HEK293 (cell line): ENCODE measurements around the gene FOXF1.
A peak's percentile ranks its signal among the peaks of the same experiment; 100 is the strongest.

Source experiments
- FEZF1 ChIP-seq: fragments of 450-650 bp; formaldehyde crosslinking; IDR thresholded peaks from 2 replicates; pipeline ENCODE4 v1.5.1; 2016; ENCODE audit warnings: missing biosample characterization, missing genetic modification characterization
- GLI4 ChIP-seq: fragments of 450-650 bp; formaldehyde crosslinking; IDR thresholded peaks from 2 replicates; pipeline ENCODE4 v1.5.1; 2016; ENCODE audit warnings: missing biosample characterization, missing genetic modification characterization
- IKZF3 ChIP-seq: fragments of 450-650 bp; IDR thresholded peaks from 2 replicates; pipeline ENCODE4 v1.5.0; 2018; ENCODE audit warnings: missing biosample characterization, mild to moderate bottlenecking, missing genetic modification characterization, moderate library complexity
- TCF7L2 ChIP-seq: IDR thresholded peaks from 2 replicates; pipeline ENCODE4 v1.6.1; 2011; ENCODE audit warnings: low read depth, mild to moderate bottlenecking, inconsistent platforms, low read length, moderate library complexity, borderline replicate concordance
- ZBTB20 ChIP-seq: fragments of 450-650 bp; formaldehyde crosslinking; IDR thresholded peaks from 2 replicates; pipeline ENCODE4 v1.5.1; 2016; ENCODE audit warnings: missing biosample characterization, missing genetic modification characterization
- ZBTB48 ChIP-seq: fragments of 450-650 bp; formaldehyde crosslinking; IDR thresholded peaks from 2 replicates; pipeline ENCODE4 v1.5.1; 2016; ENCODE audit warnings: missing biosample characterization, missing genetic modification characterization
- ZBTB7A ChIP-seq: fragments of 450-650 bp; formaldehyde crosslinking; IDR thresholded peaks from 2 replicates; pipeline ENCODE4 v1.5.1; 2016; ENCODE audit warnings: low read depth, missing biosample characterization, missing genetic modification characterization
- ZFP3 ChIP-seq: fragments of 450-650 bp; formaldehyde crosslinking; IDR thresholded peaks from 2 replicates; pipeline ENCODE4 v1.5.1; 2016; ENCODE audit warnings: low read depth, missing biosample characterization, missing genetic modification characterization
- ZIC2 ChIP-seq: fragments of 450-650 bp; formaldehyde crosslinking; IDR thresholded peaks from 2 replicates; pipeline ENCODE4 v1.5.1; 2016; ENCODE audit warnings: missing biosample characterization, missing genetic modification characterization
- ZNF223 ChIP-seq: fragments of 450-650 bp; formaldehyde crosslinking; IDR thresholded peaks from 2 replicates; pipeline ENCODE4 v1.5.1; 2016; ENCODE audit warnings: missing biosample characterization, missing genetic modification characterization
- ZNF350 ChIP-seq: fragments of 450-650 bp; formaldehyde crosslinking; IDR thresholded peaks from 2 replicates; pipeline ENCODE4 v1.5.0; 2017; ENCODE audit warnings: missing biosample characterization, mild to moderate bottlenecking, missing genetic modification characterization
- ZNF514 ChIP-seq: fragments of 450-650 bp; formaldehyde crosslinking; IDR thresholded peaks from 2 replicates; pipeline ENCODE4 v1.5.1; 2016; ENCODE audit warnings: missing biosample characterization, missing genetic modification characterization
- ZNF530 ChIP-seq: fragments of 450-650 bp; formaldehyde crosslinking; IDR thresholded peaks from 2 replicates; pipeline ENCODE4 v1.5.1; 2016; ENCODE audit warnings: low read depth, missing biosample characterization, missing genetic modification characterization
- ZNF623 ChIP-seq: fragments of 450-650 bp; formaldehyde crosslinking; IDR thresholded peaks from 2 replicates; pipeline ENCODE4 v1.5.1; 2016; ENCODE audit warnings: missing biosample characterization, missing genetic modification characterization
- ZNF660 ChIP-seq: fragments of 450-650 bp; IDR thresholded peaks from 2 replicates; pipeline ENCODE4 v1.5.1; 2018; ENCODE audit warnings: missing biosample characterization, mild to moderate bottlenecking, missing genetic modification characterization
- ZNF76 ChIP-seq: fragments of 450-650 bp; formaldehyde crosslinking; IDR thresholded peaks from 2 replicates; pipeline ENCODE4; 2016; ENCODE audit warnings: low read depth, missing biosample characterization, missing genetic modification characterization, borderline replicate concordance
- TF ChIP-seq, protein P1 (sequence below): fragments of 450-650 bp; formaldehyde crosslinking; IDR thresholded peaks from 2 replicates; pipeline ENCODE4 v1.5.1; 2017; ENCODE audit warnings: missing biosample characterization, missing genetic modification characterization
- TF ChIP-seq, protein P2 (sequence below): fragments of 450-650 bp; IDR thresholded peaks from 2 replicates; pipeline ENCODE4 v1.5.1; 2018; ENCODE audit warnings: missing biosample characterization, mild to moderate bottlenecking, missing genetic modification characterization
- TF ChIP-seq, protein P3 (sequence below): fragments of 450-650 bp; formaldehyde crosslinking; IDR thresholded peaks from 2 replicates; pipeline ENCODE4 v1.5.1; 2016; ENCODE audit warnings: missing biosample characterization, missing genetic modification characterization, low read depth
- TF ChIP-seq, protein P4 (sequence below): fragments of 450-650 bp; formaldehyde crosslinking; IDR thresholded peaks from 2 replicates; pipeline ENCODE4 v1.5.1; 2016; ENCODE audit warnings: missing biosample characterization, missing genetic modification characterization
- TF ChIP-seq, protein P5 (sequence below): fragments of 450-650 bp; formaldehyde crosslinking; IDR thresholded peaks from 2 replicates; pipeline ENCODE4 v1.5.1; 2016; ENCODE audit warnings: missing biosample characterization, missing genetic modification characterization
- TF ChIP-seq, protein P6 (sequence below): fragments of 450-650 bp; formaldehyde crosslinking; IDR thresholded peaks from 2 replicates; pipeline ENCODE4 v1.5.1; 2016; ENCODE audit warnings: missing biosample characterization, missing genetic modification characterization, borderline replicate concordance
- TF ChIP-seq, protein P7 (sequence below): fragments of 450-650 bp; formaldehyde crosslinking; conservative IDR thresholded peaks from 2 replicates; pipeline ENCODE4 v1.5.1; 2016; ENCODE audit warnings: low read depth, missing biosample characterization, missing genetic modification characterization

FOXF1 gene

DNA sequence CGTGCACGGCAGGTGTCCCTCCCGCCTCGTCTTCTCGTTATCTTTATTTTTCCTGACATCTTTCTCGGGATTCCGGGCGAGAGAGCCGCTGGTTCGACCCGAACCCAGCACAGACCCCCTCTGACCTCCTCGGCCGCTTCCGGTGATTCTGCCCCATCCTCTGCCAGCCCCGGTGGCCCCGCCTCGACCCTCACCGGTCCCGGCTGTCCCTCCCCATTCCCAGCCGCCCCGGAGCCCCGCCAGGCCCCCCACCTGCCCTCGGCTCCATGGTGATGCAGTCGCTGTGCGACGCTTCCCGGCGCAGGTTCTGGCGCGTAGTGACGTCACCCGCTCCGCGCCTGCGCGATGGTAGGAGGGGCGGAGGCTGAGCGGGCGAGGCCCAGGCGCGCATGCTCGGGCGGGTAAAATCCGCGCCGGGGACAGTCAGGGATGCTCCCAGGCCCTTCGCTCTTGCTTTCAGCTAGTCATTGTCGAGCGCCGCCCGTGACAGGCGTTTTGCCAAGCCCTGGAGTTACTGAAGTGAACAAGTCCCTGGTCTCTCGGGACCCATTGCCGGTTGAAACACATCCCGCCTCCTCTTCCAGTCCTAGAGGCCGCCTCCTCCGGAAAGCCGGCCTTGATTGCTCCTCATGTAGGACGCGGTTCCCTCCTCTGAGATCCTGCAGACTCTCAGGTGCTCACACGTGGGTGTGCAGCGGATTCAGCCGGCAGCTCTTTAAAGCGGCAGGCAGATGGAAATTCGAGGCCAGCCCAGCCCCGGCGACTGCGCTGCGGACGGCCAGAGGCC is 44.8 kb downstream of the FOXF1 start, which contains the start of gene MTHFSD (continued):
- TF ChIP-seq, protein P1, sequence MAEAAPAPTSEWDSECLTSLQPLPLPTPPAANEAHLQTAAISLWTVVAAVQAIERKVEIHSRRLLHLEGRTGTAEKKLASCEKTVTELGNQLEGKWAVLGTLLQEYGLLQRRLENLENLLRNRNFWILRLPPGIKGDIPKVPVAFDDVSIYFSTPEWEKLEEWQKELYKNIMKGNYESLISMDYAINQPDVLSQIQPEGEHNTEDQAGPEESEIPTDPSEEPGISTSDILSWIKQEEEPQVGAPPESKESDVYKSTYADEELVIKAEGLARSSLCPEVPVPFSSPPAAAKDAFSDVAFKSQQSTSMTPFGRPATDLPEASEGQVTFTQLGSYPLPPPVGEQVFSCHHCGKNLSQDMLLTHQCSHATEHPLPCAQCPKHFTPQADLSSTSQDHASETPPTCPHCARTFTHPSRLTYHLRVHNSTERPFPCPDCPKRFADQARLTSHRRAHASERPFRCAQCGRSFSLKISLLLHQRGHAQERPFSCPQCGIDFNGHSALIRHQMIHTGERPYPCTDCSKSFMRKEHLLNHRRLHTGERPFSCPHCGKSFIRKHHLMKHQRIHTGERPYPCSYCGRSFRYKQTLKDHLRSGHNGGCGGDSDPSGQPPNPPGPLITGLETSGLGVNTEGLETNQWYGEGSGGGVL (tag by site-specific recombination) = peak; percentile 80
- TF ChIP-seq ZNF514 (tag by site-specific recombination) (no peak), GLI4 (tag by site-specific recombination) (no peak), ZBTB48 (no peak), ZNF660 (tag by site-specific recombination) (peak; percentile 73; the same call in 1 of the 2 replicates), ZNF76 (peak; percentile 86), ZFP3 (no peak), ZNF530 (tag by site-specific recombination) (no peak), TCF7L2 (no peak), ZIC2 (peak; percentile 47; the same call in 1 of the 2 replicates), ZNF223 (tag by site-specific recombination) (no peak), ZBTB20 (tag by site-specific recombination) (peak; percentile 58; the same call in 1 of the 2 replicates), ZNF623 (peak; percentile 8; the same call in 1 of the 2 replicates), IKZF3 (tag by site-specific recombination) (no peak), ZBTB7A (tag by site-specific recombination) (no peak), FEZF1 (tag by site-specific recombination) (no peak), ZNF350 (no peak)
- TF ChIP-seq, protein P2, sequence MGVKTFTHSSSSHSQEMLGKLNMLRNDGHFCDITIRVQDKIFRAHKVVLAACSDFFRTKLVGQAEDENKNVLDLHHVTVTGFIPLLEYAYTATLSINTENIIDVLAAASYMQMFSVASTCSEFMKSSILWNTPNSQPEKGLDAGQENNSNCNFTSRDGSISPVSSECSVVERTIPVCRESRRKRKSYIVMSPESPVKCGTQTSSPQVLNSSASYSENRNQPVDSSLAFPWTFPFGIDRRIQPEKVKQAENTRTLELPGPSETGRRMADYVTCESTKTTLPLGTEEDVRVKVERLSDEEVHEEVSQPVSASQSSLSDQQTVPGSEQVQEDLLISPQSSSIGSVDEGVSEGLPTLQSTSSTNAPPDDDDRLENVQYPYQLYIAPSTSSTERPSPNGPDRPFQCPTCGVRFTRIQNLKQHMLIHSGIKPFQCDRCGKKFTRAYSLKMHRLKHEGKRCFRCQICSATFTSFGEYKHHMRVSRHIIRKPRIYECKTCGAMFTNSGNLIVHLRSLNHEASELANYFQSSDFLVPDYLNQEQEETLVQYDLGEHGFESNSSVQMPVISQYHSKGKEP (tag by site-specific recombination) = no peak
- TF ChIP-seq, protein P3, sequence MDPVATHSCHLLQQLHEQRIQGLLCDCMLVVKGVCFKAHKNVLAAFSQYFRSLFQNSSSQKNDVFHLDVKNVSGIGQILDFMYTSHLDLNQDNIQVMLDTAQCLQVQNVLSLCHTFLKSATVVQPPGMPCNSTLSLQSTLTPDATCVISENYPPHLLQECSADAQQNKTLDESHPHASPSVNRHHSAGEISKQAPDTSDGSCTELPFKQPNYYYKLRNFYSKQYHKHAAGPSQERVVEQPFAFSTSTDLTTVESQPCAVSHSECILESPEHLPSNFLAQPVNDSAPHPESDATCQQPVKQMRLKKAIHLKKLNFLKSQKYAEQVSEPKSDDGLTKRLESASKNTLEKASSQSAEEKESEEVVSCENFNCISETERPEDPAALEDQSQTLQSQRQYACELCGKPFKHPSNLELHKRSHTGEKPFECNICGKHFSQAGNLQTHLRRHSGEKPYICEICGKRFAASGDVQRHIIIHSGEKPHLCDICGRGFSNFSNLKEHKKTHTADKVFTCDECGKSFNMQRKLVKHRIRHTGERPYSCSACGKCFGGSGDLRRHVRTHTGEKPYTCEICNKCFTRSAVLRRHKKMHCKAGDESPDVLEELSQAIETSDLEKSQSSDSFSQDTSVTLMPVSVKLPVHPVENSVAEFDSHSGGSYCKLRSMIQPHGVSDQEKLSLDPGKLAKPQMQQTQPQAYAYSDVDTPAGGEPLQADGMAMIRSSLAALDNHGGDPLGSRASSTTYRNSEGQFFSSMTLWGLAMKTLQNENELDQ (tag by site-specific recombination) = no peak
- TF ChIP-seq, protein P4, sequence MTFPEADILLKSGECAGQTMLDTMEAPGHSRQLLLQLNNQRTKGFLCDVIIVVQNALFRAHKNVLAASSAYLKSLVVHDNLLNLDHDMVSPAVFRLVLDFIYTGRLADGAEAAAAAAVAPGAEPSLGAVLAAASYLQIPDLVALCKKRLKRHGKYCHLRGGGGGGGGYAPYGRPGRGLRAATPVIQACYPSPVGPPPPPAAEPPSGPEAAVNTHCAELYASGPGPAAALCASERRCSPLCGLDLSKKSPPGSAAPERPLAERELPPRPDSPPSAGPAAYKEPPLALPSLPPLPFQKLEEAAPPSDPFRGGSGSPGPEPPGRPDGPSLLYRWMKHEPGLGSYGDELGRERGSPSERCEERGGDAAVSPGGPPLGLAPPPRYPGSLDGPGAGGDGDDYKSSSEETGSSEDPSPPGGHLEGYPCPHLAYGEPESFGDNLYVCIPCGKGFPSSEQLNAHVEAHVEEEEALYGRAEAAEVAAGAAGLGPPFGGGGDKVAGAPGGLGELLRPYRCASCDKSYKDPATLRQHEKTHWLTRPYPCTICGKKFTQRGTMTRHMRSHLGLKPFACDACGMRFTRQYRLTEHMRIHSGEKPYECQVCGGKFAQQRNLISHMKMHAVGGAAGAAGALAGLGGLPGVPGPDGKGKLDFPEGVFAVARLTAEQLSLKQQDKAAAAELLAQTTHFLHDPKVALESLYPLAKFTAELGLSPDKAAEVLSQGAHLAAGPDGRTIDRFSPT = no peak
- TF ChIP-seq, protein P5, sequence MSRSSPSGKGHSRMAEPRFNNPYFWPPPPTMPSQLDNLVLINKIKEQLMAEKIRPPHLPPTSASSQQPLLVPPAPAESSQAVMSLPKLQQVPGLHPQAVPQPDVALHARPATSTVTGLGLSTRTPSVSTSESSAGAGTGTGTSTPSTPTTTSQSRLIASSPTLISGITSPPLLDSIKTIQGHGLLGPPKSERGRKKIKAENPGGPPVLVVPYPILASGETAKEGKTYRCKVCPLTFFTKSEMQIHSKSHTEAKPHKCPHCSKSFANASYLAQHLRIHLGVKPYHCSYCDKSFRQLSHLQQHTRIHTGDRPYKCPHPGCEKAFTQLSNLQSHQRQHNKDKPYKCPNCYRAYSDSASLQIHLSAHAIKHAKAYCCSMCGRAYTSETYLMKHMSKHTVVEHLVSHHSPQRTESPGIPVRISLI (tag by site-specific recombination) = no peak
- TF ChIP-seq, protein P6, sequence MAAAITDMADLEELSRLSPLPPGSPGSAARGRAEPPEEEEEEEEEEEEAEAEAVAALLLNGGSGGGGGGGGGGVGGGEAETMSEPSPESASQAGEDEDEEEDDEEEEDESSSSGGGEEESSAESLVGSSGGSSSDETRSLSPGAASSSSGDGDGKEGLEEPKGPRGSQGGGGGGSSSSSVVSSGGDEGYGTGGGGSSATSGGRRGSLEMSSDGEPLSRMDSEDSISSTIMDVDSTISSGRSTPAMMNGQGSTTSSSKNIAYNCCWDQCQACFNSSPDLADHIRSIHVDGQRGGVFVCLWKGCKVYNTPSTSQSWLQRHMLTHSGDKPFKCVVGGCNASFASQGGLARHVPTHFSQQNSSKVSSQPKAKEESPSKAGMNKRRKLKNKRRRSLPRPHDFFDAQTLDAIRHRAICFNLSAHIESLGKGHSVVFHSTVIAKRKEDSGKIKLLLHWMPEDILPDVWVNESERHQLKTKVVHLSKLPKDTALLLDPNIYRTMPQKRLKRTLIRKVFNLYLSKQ (tag by site-specific recombination) = no peak
- TF ChIP-seq, protein P7, sequence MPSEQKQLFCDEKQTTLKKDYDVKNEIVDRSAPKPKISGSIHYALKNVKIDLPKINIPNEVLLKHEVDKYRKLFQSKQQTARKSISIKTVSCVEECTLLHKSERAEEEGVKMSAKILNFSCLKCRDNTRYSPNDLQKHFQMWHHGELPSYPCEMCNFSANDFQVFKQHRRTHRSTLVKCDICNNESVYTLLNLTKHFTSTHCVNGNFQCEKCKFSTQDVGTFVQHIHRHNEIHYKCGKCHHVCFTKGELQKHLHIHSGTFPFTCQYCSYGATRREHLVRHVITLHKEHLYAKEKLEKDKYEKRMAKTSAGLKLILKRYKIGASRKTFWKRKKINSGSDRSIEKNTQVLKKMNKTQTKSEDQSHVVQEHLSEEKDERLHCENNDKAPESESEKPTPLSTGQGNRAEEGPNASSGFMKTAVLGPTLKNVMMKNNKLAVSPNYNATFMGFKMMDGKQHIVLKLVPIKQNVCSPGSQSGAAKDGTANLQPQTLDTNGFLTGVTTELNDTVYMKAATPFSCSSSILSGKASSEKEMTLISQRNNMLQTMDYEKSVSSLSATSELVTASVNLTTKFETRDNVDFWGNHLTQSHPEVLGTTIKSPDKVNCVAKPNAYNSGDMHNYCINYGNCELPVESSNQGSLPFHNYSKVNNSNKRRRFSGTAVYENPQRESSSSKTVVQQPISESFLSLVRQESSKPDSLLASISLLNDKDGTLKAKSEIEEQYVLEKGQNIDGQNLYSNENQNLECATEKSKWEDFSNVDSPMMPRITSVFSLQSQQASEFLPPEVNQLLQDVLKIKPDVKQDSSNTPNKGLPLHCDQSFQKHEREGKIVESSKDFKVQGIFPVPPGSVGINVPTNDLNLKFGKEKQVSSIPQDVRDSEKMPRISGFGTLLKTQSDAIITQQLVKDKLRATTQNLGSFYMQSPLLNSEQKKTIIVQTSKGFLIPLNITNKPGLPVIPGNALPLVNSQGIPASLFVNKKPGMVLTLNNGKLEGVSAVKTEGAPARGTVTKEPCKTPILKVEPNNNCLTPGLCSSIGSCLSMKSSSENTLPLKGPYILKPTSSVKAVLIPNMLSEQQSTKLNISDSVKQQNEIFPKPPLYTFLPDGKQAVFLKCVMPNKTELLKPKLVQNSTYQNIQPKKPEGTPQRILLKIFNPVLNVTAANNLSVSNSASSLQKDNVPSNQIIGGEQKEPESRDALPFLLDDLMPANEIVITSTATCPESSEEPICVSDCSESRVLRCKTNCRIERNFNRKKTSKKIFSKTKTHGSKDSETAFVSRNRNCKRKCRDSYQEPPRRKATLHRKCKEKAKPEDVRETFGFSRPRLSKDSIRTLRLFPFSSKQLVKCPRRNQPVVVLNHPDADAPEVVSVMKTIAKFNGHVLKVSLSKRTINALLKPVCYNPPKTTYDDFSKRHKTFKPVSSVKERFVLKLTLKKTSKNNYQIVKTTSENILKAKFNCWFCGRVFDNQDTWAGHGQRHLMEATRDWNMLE = no peak
